Neural progenitor cell (in vitro differentiated cells): ENCODE measurements around the gene SDHD. TPM values are rescaled to one million over a fixed set of nuclear protein-coding genes. Genes with fewer than 3 reads are reported as not detected.

Experiments
- DNase-seq: peaks from one replicate; pipeline ENCODE4 v3.0.0-alpha.2; 2016; ENCODE audit warnings: low spot score
- H2AFZ ChIP-seq: fragments of 200-600 bp; sonication (generic); replicated peaks from 2 replicates; pipeline ENCODE4 v1.6.1; 2016; ENCODE audit warnings: antibody characterized with exemption
- H3F3A ChIP-seq: fragments of 200-600 bp; sonication (generic); 2 replicates; pipeline ENCODE4 v1.6.1; 2016; ENCODE audit warnings: antibody characterized with exemption, low read depth
- H3K27ac ChIP-seq: fragments of 200-600 bp; sonication (generic); 2 replicates; pipeline ENCODE4 v1.5.1; 2016; ENCODE audit warnings: mild to moderate bottlenecking
- H3K27me3 ChIP-seq: fragments of 200-600 bp; sonication (generic); 2 replicates; pipeline ENCODE4 v1.6.1; 2016; ENCODE audit warnings: mild to moderate bottlenecking, moderate library complexity
- H3K36me3 ChIP-seq: fragments of 200-600 bp; sonication (generic); 2 replicates; pipeline ENCODE4 v1.5.1; 2016
- H3K4me1 ChIP-seq: fragments of 200-600 bp; sonication (generic); 2 replicates; pipeline ENCODE4 v1.6.1; 2016; ENCODE audit warnings: mixed run types
- H3K4me2 ChIP-seq: fragments of 200-600 bp; sonication (generic); 2 replicates; pipeline ENCODE4 v1.6.1; 2016
- H3K4me3 ChIP-seq: fragments of 200-600 bp; sonication (generic); 2 replicates; pipeline ENCODE4 v1.5.1; 2016
- H3K79me2 ChIP-seq: fragments of 200-600 bp; sonication (generic); 2 replicates; pipeline ENCODE4 v1.6.1; 2016; ENCODE audit warnings: low read depth
- H3K9ac ChIP-seq: fragments of 200-600 bp; sonication (generic); 2 replicates; pipeline ENCODE4 v1.6.1; 2016
- H3K9me3 ChIP-seq: fragments of 200-600 bp; sonication (generic); 2 replicates; pipeline ENCODE4 v1.5.1; 2016; ENCODE audit warnings: low read depth
- H4K20me1 ChIP-seq: fragments of 200-600 bp; sonication (generic); 2 replicates; pipeline ENCODE4 v1.6.1; 2016; ENCODE audit warnings: low read depth
- H3K27ac Mint-ChIP-seq: 3 replicates; pipeline ENCODE4 v1.8.0; 2021; ENCODE audit warnings: mixed read lengths
- H3K27me3 Mint-ChIP-seq: 2 replicates; pipeline ENCODE4 v1.8.0; 2022; ENCODE audit warnings: low read depth, mild to moderate bottlenecking, inconsistent platforms, moderate library complexity, mixed read lengths; ENCODE audit not compliant: insufficient read depth
- H3K36me3 Mint-ChIP-seq: 3 replicates; pipeline ENCODE4 v1.8.0; 2021; ENCODE audit warnings: mixed read lengths
- H3K4me1 Mint-ChIP-seq: 3 replicates; pipeline ENCODE4 v1.8.0; 2021; ENCODE audit warnings: mixed read lengths
- H3K4me3 Mint-ChIP-seq: 3 replicates; pipeline ENCODE4 v1.8.0; 2021; ENCODE audit warnings: mild to moderate bottlenecking, moderate library complexity, mixed read lengths
- H3K9me3 Mint-ChIP-seq: 3 replicates; pipeline ENCODE4 v1.8.0; 2020; ENCODE audit warnings: mixed read lengths
- CTCF ChIP-seq: fragments of 200-600 bp; sonication (generic); IDR thresholded peaks from 2 replicates; pipeline ENCODE4 v1.5.1; 2017; ENCODE audit warnings: antibody characterized with exemption, mild to moderate bottlenecking
- EZH2 ChIP-seq: fragments of 200-600 bp; sonication (generic); IDR thresholded peaks from 2 replicates; pipeline ENCODE4 v1.6.1; 2017; ENCODE audit warnings: antibody characterized with exemption, mild to moderate bottlenecking, moderate library complexity
- EZH2phosphoT487 ChIP-seq: fragments of 200-600 bp; sonication (generic); IDR thresholded peaks from 2 replicates; pipeline ENCODE4 v1.6.1; 2017; ENCODE audit warnings: antibody characterized with exemption
- total RNA-seq: library from RNA; depleted of rRNA; stranded (reverse); fragments of >200 nt; gene quantifications from 2 replicates; pipeline ENCODE4 v1.2.3, GENCODE V29; 2015; ENCODE audit warnings: low replicate concordance

Gene SDHD
- total RNA-seq, 1 donor from 2014 or later, result 75.4 TPM

DNA sequence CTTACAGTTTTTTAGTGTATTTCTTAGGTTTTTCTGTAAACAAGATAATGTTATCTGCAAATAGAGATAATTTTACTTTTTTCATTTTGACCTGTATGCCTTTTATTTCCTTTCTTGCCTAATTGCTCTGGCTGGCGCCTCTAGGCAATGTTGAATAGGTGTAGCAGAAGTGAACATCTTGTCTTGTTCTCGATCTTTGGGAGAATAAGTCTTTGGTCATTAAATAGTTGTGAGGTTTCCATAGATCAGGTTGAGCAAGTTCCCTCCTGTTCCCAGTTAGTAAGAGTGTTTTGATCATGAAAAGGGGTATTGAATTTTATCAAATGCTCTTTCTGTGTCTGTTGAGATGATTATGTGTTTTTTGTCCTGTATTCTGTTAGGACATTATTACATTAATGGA is 36.9 kb upstream of the SDHD start:
- no peaks in the 10 kb centered on the region for H4K20me1 ChIP-seq
- no peak overlapping the region for H3K27ac Mint-ChIP-seq
- H2AFZ ChIP-seq, result no peak overlapping the region
- no peak overlapping the region for H3K27ac ChIP-seq
- no peaks in the 10 kb centered on the region for H3K27me3 ChIP-seq
- peaks cover 56% of the 10 kb centered on the region for H3K36me3 Mint-ChIP-seq
- no peak overlapping the region for H3K4me2 ChIP-seq
- H3K27me3 Mint-ChIP-seq, result no peaks in the 10 kb centered on the region
- no peaks in the 10 kb centered on the region for H3K4me1 ChIP-seq
- no peaks in the 10 kb centered on the region for H3K4me1 Mint-ChIP-seq
- peaks cover 24% of the 10 kb centered on the region for H3K79me2 ChIP-seq
- DNase-seq, result no peak
- no peaks in the 10 kb centered on the region for H3F3A ChIP-seq
- H3K4me3 ChIP-seq, result no peak overlapping the region
- H3K9me3 ChIP-seq, result no peaks in the 10 kb centered on the region
- H3K9ac ChIP-seq, result no peak overlapping the region
- no peak for TF ChIP-seq EZH2
- TF ChIP-seq CTCF, result no peak
- no peak for TF ChIP-seq EZH2phosphoT487
- H3K9me3 Mint-ChIP-seq, result peaks cover 7% of the 10 kb centered on the region
- H3K4me3 Mint-ChIP-seq, result no peak overlapping the region
- peaks cover 29% of the 10 kb centered on the region for H3K36me3 ChIP-seq

- Mint-ChIP-seq H3K9me3 (peaks cover 7% of the 10 kb centered on the region), H3K4me1 (no peaks in the 10 kb centered on the region), H3K4me3 (no peak overlapping the region), H3K36me3 (peaks cover 51% of the 10 kb centered on the region), H3K27me3 (no peaks in the 10 kb centered on the region), H3K27ac (no peak overlapping the region)
- H3F3A ChIP-seq, result no peaks in the 10 kb centered on the region
- peaks cover 18% of the 10 kb centered on the region for H3K79me2 ChIP-seq
- DNase-seq, result no peak
- no peaks in the 10 kb centered on the region for H3K4me1 ChIP-seq
- no peaks in the 10 kb centered on the region for H4K20me1 ChIP-seq
- no peaks in the 10 kb centered on the region for H3K9me3 ChIP-seq
- H3K4me3 ChIP-seq, result no peak overlapping the region
- H3K9ac ChIP-seq, result no peak overlapping the region
- H3K27me3 ChIP-seq, result no peaks in the 10 kb centered on the region
- no peak overlapping the region for H3K27ac ChIP-seq
- H2AFZ ChIP-seq, result no peak overlapping the region
- H3K4me2 ChIP-seq, result no peak overlapping the region
- TF ChIP-seq EZH2 (no peak), CTCF (no peak)
- H3K36me3 ChIP-seq, result peaks cover 27% of the 10 kb centered on the region
These were observed 36.0 kb upstream of the SDHD start for GRCh38 chr11:112050721-112051120.

- no peaks in the 10 kb centered on the region for H3K27me3 ChIP-seq
- H3K4me2 ChIP-seq, result no peak overlapping the region
- H3K4me3 ChIP-seq, result no peak overlapping the region
- Mint-ChIP-seq H3K27ac (no peak overlapping the region), H3K36me3 (peaks cover 45% of the 10 kb centered on the region), H3K27me3 (no peaks in the 10 kb centered on the region), H3K4me3 (no peak overlapping the region), H3K4me1 (no peaks in the 10 kb centered on the region), H3K9me3 (peaks cover 7% of the 10 kb centered on the region)
- H3K36me3 ChIP-seq, result peaks cover 18% of the 10 kb centered on the region
- H4K20me1 ChIP-seq, result no peaks in the 10 kb centered on the region
- no peak overlapping the region for H3K9ac ChIP-seq
- no peaks in the 10 kb centered on the region for H3K4me1 ChIP-seq
- H3K27ac ChIP-seq, result no peak overlapping the region
- TF ChIP-seq EZH2 (no peak), CTCF (no peak), EZH2phosphoT487 (no peak)
- no peaks in the 10 kb centered on the region for H3K9me3 ChIP-seq
- H3F3A ChIP-seq, result no peaks in the 10 kb centered on the region
- peaks cover 17% of the 10 kb centered on the region for H3K79me2 ChIP-seq
- no peak overlapping the region for H2AFZ ChIP-seq
- DNase-seq, result no peak
These were observed 34.9 kb upstream of the SDHD start for GRCh38 chr11:112051768-112052167.

- TF ChIP-seq EZH2phosphoT487, result no peak
- TF ChIP-seq EZH2, result no peak
- TF ChIP-seq CTCF, result no peak
- H3K9ac ChIP-seq, result no peak overlapping the region
- H3K4me3 Mint-ChIP-seq, result no peak overlapping the region
- no peak overlapping the region for H3K4me3 ChIP-seq
- no peak overlapping the region for H3K27ac ChIP-seq
- peaks cover 24% of the 10 kb centered on the region for H3K36me3 Mint-ChIP-seq
- no peaks in the 10 kb centered on the region for H4K20me1 ChIP-seq
- no peak overlapping the region for H3K4me2 ChIP-seq
- no peak for DNase-seq
- H2AFZ ChIP-seq, result no peak overlapping the region
- no peaks in the 10 kb centered on the region for H3K79me2 ChIP-seq
- H3K36me3 ChIP-seq, result peaks cover 6% of the 10 kb centered on the region
- no peaks in the 10 kb centered on the region for H3K27me3 ChIP-seq
- no peaks in the 10 kb centered on the region for H3K27me3 Mint-ChIP-seq
- H3K4me1 Mint-ChIP-seq, result no peaks in the 10 kb centered on the region
- H3K4me1 ChIP-seq, result no peaks in the 10 kb centered on the region
- H3F3A ChIP-seq, result no peaks in the 10 kb centered on the region
- no peak overlapping the region for H3K27ac Mint-ChIP-seq
- H3K9me3 Mint-ChIP-seq, result no peaks in the 10 kb centered on the region
- H3K9me3 ChIP-seq, result no peaks in the 10 kb centered on the region
These were observed 29.5 kb upstream of the SDHD start for GRCh38 chr11:112057170-112057569.
